ENCODE data around the gene RXYLT1.

RXYLT1 gene

GRCh38 chr12:63777340-63777739 lies 2.4 kb upstream of the RXYLT1 start:
- no peak for DNase-seq (ENCODE audit: extremely low read depth, insufficient read length)
- Histone ChIP-seq H3K36me3 (ENCODE audit: control insufficient read depth, insufficient read depth, low read length) (no peaks in the 10 kb centered on the region), H3K4me3 (replicated peaks; ENCODE audit: low read depth, low read length) (no peak overlapping the region), H3K27me3 (replicated peaks; ENCODE audit: control insufficient read depth, insufficient read depth, low read length) (no peaks in the 10 kb centered on the region)
- TF ChIP-seq CTCF (IDR thresholded peaks at IDR 0.05; ENCODE audit: insufficient read depth, low read length, poor library complexity, severe bottlenecking) = no peak

- H3K4me3 ChIP-seq (replicated peaks; ENCODE audit: low read depth, low read length) = no peak overlapping the region
- no peaks in the 10 kb centered on the region for H3K27me3 ChIP-seq (replicated peaks; ENCODE audit: control insufficient read depth, insufficient read depth, low read length)
- DNase-seq (ENCODE audit: extremely low read depth, insufficient read length) = no peak
- TF ChIP-seq CTCF (IDR thresholded peaks at IDR 0.05; ENCODE audit: insufficient read depth, low read length, poor library complexity, severe bottlenecking) = no peak
- peaks cover 3% of the 10 kb centered on the region for H3K36me3 ChIP-seq (ENCODE audit: control insufficient read depth, insufficient read depth, low read length)
Measured at GRCh38 chr12:63782466-63782865, 2.8 kb downstream of the RXYLT1 start.

- H3K36me3 ChIP-seq (ENCODE audit: control insufficient read depth, insufficient read depth, low read length) = peaks cover 3% of the 10 kb centered on the region
- H3K27me3 ChIP-seq (replicated peaks; ENCODE audit: control insufficient read depth, insufficient read depth, low read length) = no peaks in the 10 kb centered on the region
- no peak overlapping the region for H3K4me3 ChIP-seq (replicated peaks; ENCODE audit: low read depth, low read length)
- TF ChIP-seq CTCF (IDR thresholded peaks at IDR 0.05; ENCODE audit: insufficient read depth, low read length, poor library complexity, severe bottlenecking) = no peak
- DNase-seq (ENCODE audit: extremely low read depth, insufficient read length) = no peak
Measured at GRCh38 chr12:63787306-63787705, 7.6 kb downstream of the RXYLT1 start.

GRCh38 chr12:63790608-63790945 lies 10.9 kb downstream of the RXYLT1 start:
- no peaks in the 10 kb centered on the region for H3K27me3 ChIP-seq (replicated peaks; ENCODE audit: control insufficient read depth, insufficient read depth, low read length)
- peaks cover 3% of the 10 kb centered on the region for H3K36me3 ChIP-seq (ENCODE audit: control insufficient read depth, insufficient read depth, low read length)
- no peak for TF ChIP-seq CTCF (IDR thresholded peaks at IDR 0.05; ENCODE audit: insufficient read depth, low read length, poor library complexity, severe bottlenecking)
- H3K4me3 ChIP-seq (replicated peaks; ENCODE audit: low read depth, low read length) = no peak overlapping the region
- no peak for DNase-seq (ENCODE audit: extremely low read depth, insufficient read length)

- no peaks in the 10 kb centered on the region for H3K27me3 ChIP-seq (replicated peaks; ENCODE audit: control insufficient read depth, insufficient read depth, low read length)
- no peak overlapping the region for H3K4me3 ChIP-seq (replicated peaks; ENCODE audit: low read depth, low read length)
- TF ChIP-seq CTCF (IDR thresholded peaks at IDR 0.05; ENCODE audit: insufficient read depth, low read length, poor library complexity, severe bottlenecking) = no peak
- H3K36me3 ChIP-seq (ENCODE audit: control insufficient read depth, insufficient read depth, low read length) = no peaks in the 10 kb centered on the region; the same call in 1 of the 2 replicates
- no peak for DNase-seq (ENCODE audit: extremely low read depth, insufficient read length)
Measured at GRCh38 chr12:63792338-63792737, 12.6 kb downstream of the RXYLT1 start.

- Histone ChIP-seq H3K4me3 (replicated peaks; ENCODE audit: low read depth, low read length) (no peak overlapping the region), H3K36me3 (ENCODE audit: control insufficient read depth, insufficient read depth, low read length) (no peaks in the 10 kb centered on the region; the same call in 1 of the 2 replicates), H3K27me3 (replicated peaks; ENCODE audit: control insufficient read depth, insufficient read depth, low read length) (no peaks in the 10 kb centered on the region)
- no peak for TF ChIP-seq CTCF (IDR thresholded peaks at IDR 0.05; ENCODE audit: insufficient read depth, low read length, poor library complexity, severe bottlenecking)
- no peak for DNase-seq (ENCODE audit: extremely low read depth, insufficient read length)
Measured at GRCh38 chr12:63795032-63795687, 15.5 kb downstream of the RXYLT1 start.

Measured in GM06990 (cell line).